Psoas muscle (tissue), 8 donors: ENCODE measurements around the gene ARHGEF12. TPM values are rescaled to one million over a fixed set of nuclear protein-coding genes. Genes with fewer than 3 reads are reported as not detected.
A peak's percentile ranks its signal among the peaks of the same experiment; 100 is the strongest.

Experiments used
- ATAC-seq, 4 donors: fragments of 200-7000 bp; cut with Tn5 transposase; one replicate each; pipeline ENCODE4 v1.9.1; 2020; ENCODE audit warnings: moderate library complexity in 3 of 4, mild to moderate bottlenecking in 2 of 4
- DNase-seq, 2 donors: peaks; one replicate each; pipeline ENCODE4 v3.0.0-alpha.2; 2020
- H3K27ac ChIP-seq: fragments of 200-600 bp; one replicate; pipeline ENCODE4 v1.8.0; 2022
- H3K27me3 ChIP-seq, 3 donors: fragments of 200-600 bp in 1 of 3; one replicate each; pipeline versions ENCODE4 v1.6.1 to v1.8.0; 2013 to 2022; ENCODE audit warnings: low read length in 2 of 3, mild to moderate bottlenecking in 2 of 3, moderate library complexity in 1 of 3; ENCODE audit not compliant: insufficient read depth in 3 of 3
- H3K36me3 ChIP-seq, 2 donors: fragments of 200-600 bp in 1 of 2; one replicate each; pipeline versions ENCODE4 v1.6.1 to v1.8.0; 2013 to 2022; ENCODE audit warnings: low read depth in 1 of 2, mild to moderate bottlenecking in 1 of 2, moderate library complexity in 1 of 2; ENCODE audit not compliant: insufficient read depth in 1 of 2
- H3K4me1 ChIP-seq: fragments of 200-600 bp; one replicate; pipeline ENCODE4 v1.8.0; 2022
- H3K4me3 ChIP-seq: fragments of 200-600 bp; one replicate; pipeline ENCODE4 v1.8.0; 2022; ENCODE audit warnings: mild to moderate bottlenecking
- H3K9me3 ChIP-seq: fragments of 200-600 bp; one replicate; pipeline ENCODE4 v1.8.0; 2022
- WGBS, 3 donors: extraction: QIAGEN DNeasy Blood & Tissue Kit; methylation state at CpG; one replicate each; pipeline versions ENCODE4 v1.1.6 to v1.1.7; 2013; 5-methylcytosine and 5-hydroxymethylcytosine counted together
- intact Hi-C, 2 donors: fragments of 100-400 bp; cut with DNase I; formaldehyde crosslinking; loops; one replicate each; pipeline versions ENCODE4 v1.11.0 to v1.14.2; 2022
- polyA plus RNA-seq, 3 donors: library from polyadenylated mRNA; stranded (reverse); fragments of 200-250 nt; gene quantifications; one replicate each; pipeline ENCODE4 v1.2.3, GENCODE V29; 2013
- total RNA-seq, 4 donors: library from RNA; stranded (reverse); fragmentation: NEBNext Ultra II Directional in 2 of 4; extraction: Animal tissue kit (Norgen Biotek cat#: 25700) in 2 of 4; gene quantifications; one replicate each; pipeline versions ENCODE4 v1.2.1 to v1.2.4, GENCODE V29; 2021 to 2023
- TF ChIP-seq, protein P1 (sequence below): fragments of 200-600 bp; IDR thresholded peaks from one replicate; pipeline ENCODE4 v1.8.0; 2022; ENCODE audit warnings: antibody characterized with exemption
- donor health status: healthy with polysubstance abuse.
- donor health status: DM: no; HTN: no; CAD: no; lungs with moderate emphysema.
- donor health status: Bipolar disorder and iron deficiency.
- donor health status: healthy.
- donor health status: DM: yes; HTN: yes; CAD: no.
- donor health status: DM: no; HTN: no; CAD: no.
- donor health status: DM: no; HTN: no; CAD: no.
- donor health status: DM: yes; HTN: yes; CAD: no.

ARHGEF12 gene
- total and polyA plus RNA-seq, 7 donors: 14.8 to 102 (median 45.6) TPM

DNA sequence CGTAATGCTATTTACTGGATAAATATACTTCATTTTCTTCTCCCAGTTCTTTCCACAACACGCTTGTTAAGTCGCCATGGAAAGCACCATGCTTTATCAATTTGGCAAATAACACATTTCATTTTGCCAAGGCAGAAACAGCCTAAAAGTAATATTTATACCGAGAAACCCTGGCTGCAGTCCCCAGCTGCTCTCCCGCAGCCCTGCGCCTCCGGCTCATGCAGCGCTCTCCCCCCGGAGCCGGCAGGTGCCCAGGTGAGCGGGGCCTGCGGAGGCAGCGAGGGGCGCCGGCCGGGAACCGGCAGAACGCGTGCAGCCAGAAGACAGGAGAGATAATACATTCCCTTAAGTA lies 681 bp upstream of the ARHGEF12 start:
- Histone ChIP-seq H3K27me3 (no peaks in the 10 kb centered on the region), H3K9me3 (no peaks in the 10 kb centered on the region), H3K4me3 (peak overlapping the region; percentile 96), H3K27ac (peak overlapping the region; percentile 98), H3K36me3 (no peaks in the 10 kb centered on the region), H3K4me1 (peaks cover 28% of the 10 kb centered on the region)
- TF ChIP-seq, protein P1, sequence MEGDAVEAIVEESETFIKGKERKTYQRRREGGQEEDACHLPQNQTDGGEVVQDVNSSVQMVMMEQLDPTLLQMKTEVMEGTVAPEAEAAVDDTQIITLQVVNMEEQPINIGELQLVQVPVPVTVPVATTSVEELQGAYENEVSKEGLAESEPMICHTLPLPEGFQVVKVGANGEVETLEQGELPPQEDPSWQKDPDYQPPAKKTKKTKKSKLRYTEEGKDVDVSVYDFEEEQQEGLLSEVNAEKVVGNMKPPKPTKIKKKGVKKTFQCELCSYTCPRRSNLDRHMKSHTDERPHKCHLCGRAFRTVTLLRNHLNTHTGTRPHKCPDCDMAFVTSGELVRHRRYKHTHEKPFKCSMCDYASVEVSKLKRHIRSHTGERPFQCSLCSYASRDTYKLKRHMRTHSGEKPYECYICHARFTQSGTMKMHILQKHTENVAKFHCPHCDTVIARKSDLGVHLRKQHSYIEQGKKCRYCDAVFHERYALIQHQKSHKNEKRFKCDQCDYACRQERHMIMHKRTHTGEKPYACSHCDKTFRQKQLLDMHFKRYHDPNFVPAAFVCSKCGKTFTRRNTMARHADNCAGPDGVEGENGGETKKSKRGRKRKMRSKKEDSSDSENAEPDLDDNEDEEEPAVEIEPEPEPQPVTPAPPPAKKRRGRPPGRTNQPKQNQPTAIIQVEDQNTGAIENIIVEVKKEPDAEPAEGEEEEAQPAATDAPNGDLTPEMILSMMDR: no peak
- WGBS, 3 donors: 0 to 1% (median 0%) methylated on average over 19 of the region's 19 CpGs
- intact Hi-C loops: loop anchor here in 1 of 2 donors (5.0 kb wide), 2 partner anchors 67 to 97 kb away; no protein-coding TSS in a partner anchor
- DNase-seq: no peak
- peak; percentile 30 to 60 (median 46) for ATAC-seq

DNA sequence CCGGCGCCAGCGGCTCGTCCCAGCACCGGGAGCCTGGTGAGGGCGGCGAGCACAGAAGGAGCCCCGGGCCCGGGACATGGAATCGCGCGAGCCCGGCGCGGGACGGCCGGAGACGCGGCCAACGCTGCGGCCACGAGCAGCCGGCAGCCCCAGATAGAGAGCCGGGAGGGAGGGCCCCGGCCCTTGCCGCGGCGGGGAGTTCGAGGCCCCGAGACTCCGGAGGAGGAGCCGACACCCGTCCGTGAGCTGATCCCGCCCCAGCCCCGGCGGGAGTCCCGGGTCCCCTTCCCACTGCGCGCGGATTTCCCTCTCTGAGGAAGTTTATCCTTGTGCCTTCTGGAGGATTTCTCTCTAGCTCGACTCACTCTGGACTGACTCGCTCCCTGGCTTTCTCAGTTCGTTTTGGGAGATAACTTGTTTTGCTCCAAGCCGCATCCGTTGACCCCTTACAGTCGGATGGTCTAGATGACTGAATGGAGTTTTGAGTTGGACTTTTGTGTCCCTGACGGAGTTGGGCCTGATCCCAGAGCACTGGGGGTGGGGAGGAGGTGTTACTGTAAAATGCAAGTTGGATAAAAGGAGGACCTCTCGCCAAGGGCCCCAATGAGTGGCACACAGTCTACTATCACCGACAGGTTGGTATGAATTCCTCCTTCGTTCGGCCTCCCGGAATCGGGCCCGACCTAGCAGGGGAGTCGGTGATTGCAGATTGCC lies 585 bp downstream of the ARHGEF12 start:
- peak; percentile 66 to 82 for DNase-seq
- intact Hi-C loops: loop anchor here (1.0 to 5.0 kb wide), 4 partner anchors 64 to 96 kb away; no protein-coding TSS in a partner anchor
- Histone ChIP-seq H3K27ac (peak overlapping the region; percentile 98), H3K4me3 (peak overlapping the region; percentile 96), H3K36me3 (no peaks in the 10 kb centered on the region), H3K4me1 (peaks cover 37% of the 10 kb centered on the region), H3K9me3 (no peaks in the 10 kb centered on the region), H3K27me3 (no peaks in the 10 kb centered on the region)
- ATAC-seq: peak; percentile 49 to 58 (median 50)
- WGBS, 3 donors: 0% methylated on average over 32 to 56 of the region's 56 CpGs
- TF ChIP-seq, protein P1: no peak

DNA sequence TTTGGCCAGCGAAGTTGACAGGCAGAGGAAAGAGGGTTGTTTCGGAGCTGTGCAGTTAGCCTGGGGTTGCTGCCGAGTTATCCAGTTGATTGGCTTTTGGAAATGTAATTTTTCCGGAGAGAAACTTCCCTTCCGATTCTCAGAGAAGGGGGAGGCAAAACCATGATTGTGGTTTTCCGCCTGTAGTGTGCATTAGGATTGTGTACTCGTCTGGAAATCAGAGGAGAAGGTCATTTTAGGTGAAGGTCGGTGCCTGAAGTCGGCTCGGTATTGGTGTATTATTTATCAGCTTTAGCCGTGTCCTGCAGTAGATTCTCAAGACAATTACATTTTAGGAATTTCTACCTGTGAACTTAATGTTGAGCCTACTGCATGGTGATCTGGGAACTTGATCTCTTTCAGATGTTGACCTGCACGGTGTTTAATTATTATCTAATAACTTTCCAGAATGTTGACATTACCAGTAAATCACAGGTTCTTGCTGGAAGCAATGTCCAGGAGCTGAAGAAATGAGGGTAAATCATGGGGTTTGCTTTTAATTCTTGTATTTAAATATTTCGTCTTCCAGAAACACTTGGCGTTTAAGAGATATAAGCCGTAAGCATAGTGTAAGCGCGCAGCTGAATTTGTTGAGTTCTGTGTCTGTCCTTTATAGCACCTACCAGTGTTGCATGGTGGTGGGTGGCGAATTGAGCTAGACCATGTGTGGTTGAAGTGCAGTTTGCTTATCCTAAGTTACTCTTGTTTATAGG lies 1.3 kb downstream of the ARHGEF12 start:
- Histone ChIP-seq H3K4me3 (peak overlapping the region; percentile 96), H3K27ac (peak overlapping the region; percentile 98), H3K9me3 (no peaks in the 10 kb centered on the region), H3K36me3 (no peaks in the 10 kb centered on the region), H3K27me3 (no peaks in the 10 kb centered on the region), H3K4me1 (peaks cover 44% of the 10 kb centered on the region)
- ATAC-seq (no peak), DNase-seq (no peak)
- intact Hi-C loops: loop anchor here (2.0 to 5.0 kb wide), 3 partner anchors 63 to 95 kb away; no protein-coding TSS in a partner anchor
- TF ChIP-seq, protein P1: no peak
- whole genome bisulfite sequencing, 3 donors: 1 to 3% (median 2%) methylated on average over 18 of the region's 18 CpGs

DNA sequence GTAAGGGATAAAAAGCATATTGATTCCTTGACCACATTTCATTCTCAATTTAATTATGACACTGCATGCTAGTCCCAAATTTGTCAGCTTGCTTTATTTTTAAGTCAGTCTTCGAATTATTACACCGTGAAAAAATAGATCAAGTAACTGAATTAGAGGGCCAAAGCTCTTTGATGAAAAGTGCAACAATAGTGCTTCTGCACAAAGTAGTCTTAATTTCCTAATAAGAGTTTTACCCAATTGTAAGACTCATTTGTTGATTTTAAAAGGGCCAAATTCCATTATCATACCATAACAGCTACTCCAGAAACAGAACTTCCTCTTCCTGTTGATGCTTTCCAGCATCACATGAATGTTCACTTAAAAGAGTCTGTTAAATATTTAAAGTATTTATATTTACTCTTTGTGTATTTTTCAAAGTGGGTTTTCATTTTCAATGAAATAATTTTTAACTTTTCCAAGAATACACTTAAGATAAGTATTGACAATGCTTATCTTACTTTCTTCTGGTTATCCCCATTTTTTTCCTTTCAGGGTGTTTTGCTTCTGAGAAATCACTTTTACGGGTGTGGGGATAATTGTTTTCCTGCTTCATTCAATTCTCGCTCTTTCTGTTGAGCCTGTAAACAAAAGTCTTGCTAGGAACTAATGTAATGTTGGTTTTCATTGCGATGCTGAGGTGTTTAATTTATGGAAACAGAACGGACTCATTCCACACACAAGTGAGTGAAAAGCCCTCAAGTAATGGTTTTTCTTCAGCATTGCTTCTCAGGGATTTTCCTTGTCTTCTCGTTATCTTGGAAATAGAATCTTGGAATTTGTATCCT lies 2.1 kb downstream of the ARHGEF12 start:
- intact Hi-C loops: loop anchor here in 1 of 2 donors (5.0 kb wide), 2 partner anchors 64 to 94 kb away; no protein-coding TSS in a partner anchor
- ATAC-seq: no peak
- WGBS, 3 donors: 6 to 13% (median 11%) methylated on average over 7 of the region's 7 CpGs
- Histone ChIP-seq H3K27ac (peak overlapping the region; percentile 98), H3K4me1 (peaks cover 51% of the 10 kb centered on the region), H3K36me3 (no peaks in the 10 kb centered on the region), H3K4me3 (peak overlapping the region; percentile 96), H3K27me3 (no peaks in the 10 kb centered on the region), H3K9me3 (no peaks in the 10 kb centered on the region)
- TF ChIP-seq, protein P1: no peak
- no peak for DNase-seq
